Testis (tissue), 3 donors: Measurements from ENCODE around the gene PLOD3. TPM values are rescaled to one million over a fixed set of nuclear protein-coding genes. Genes with fewer than 3 reads are reported as not detected.
A peak's percentile ranks its signal among the peaks of the same experiment; 100 is the strongest.

Source experiments
- DNase-seq: peaks from one replicate; pipeline ENCODE4 v3.0.0-alpha.2; 2019
- H3K27ac ChIP-seq, 2 donors: fragments of 200-600 bp; sonication (generic); one replicate each; pipeline ENCODE4 v1.5.1; 2019
- H3K27me3 ChIP-seq: fragments of 200-600 bp; sonication (generic); one replicate; pipeline ENCODE4 v1.5.1; 2019
- H3K36me3 ChIP-seq: fragments of 200-600 bp; sonication (generic); one replicate; pipeline ENCODE4 v1.5.1; 2017; ENCODE audit warnings: low read depth; ENCODE audit errors: missing control alignments
- H3K4me1 ChIP-seq: fragments of 200-600 bp; sonication (generic); one replicate; pipeline ENCODE4 v1.5.1; 2019
- H3K4me3 ChIP-seq, 2 donors: fragments of 200-600 bp; sonication (generic); one replicate each; pipeline ENCODE4 v1.5.1; 2017 to 2019
- H3K9me3 ChIP-seq: fragments of 200-600 bp; sonication (generic); one replicate; pipeline ENCODE4 v1.5.1; 2017
- POLR2A ChIP-seq: fragments of 450-650 bp; IDR thresholded peaks from one replicate; pipeline ENCODE4 v1.6.1; 2017; ENCODE audit warnings: antibody characterized with exemption, mild to moderate bottlenecking, moderate library complexity
- WGBS, 2 donors: methylation state at CpG; one replicate each; pipeline ENCODE4 v1.1.5; 2018; 5-methylcytosine and 5-hydroxymethylcytosine counted together
- intact Hi-C: fragments of 100-400 bp; cut with DNase I; formaldehyde crosslinking; loops from one replicate; pipeline ENCODE4 v1.15.1; 2023; ENCODE audit warnings: low total_unique reads
- polyA plus RNA-seq: library from polyadenylated mRNA; stranded (reverse); fragments of 350-450 nt; fragmentation: Illumina TruSeq; extraction: RNeasy Lipid Tissue Mini Kit (QIAGEN cat#74804); gene quantifications from one replicate; pipeline ENCODE4 v1.2.3, GENCODE V29; 2014; ENCODE audit warnings: low read depth, low replicate concordance; ENCODE audit not compliant: insufficient read depth
- total RNA-seq, 2 donors: library from RNA; depleted of rRNA; stranded (reverse); fragments of >200 nt; gene quantifications; one replicate each; pipeline ENCODE4 v1.2.3, GENCODE V29; 2016
- TF ChIP-seq, protein P1 (sequence below), 3 experiments: fragments of 450-650 bp in 2 of 3; fragments of 200-600 bp in 1 of 3; sonication (generic) in 1 of 3; IDR thresholded peaks; one replicate each; pipeline ENCODE4 v1.5.1; 2016 to 2019; ENCODE audit warnings: antibody characterized with exemption in 3 of 3, mild to moderate bottlenecking in 2 of 3, moderate library complexity in 1 of 3

PLOD3 gene
- total and polyA plus RNA-seq, 3 donors from 2014 or later = 32.1 to 45.6 (median 36.3) TPM

DNA sequence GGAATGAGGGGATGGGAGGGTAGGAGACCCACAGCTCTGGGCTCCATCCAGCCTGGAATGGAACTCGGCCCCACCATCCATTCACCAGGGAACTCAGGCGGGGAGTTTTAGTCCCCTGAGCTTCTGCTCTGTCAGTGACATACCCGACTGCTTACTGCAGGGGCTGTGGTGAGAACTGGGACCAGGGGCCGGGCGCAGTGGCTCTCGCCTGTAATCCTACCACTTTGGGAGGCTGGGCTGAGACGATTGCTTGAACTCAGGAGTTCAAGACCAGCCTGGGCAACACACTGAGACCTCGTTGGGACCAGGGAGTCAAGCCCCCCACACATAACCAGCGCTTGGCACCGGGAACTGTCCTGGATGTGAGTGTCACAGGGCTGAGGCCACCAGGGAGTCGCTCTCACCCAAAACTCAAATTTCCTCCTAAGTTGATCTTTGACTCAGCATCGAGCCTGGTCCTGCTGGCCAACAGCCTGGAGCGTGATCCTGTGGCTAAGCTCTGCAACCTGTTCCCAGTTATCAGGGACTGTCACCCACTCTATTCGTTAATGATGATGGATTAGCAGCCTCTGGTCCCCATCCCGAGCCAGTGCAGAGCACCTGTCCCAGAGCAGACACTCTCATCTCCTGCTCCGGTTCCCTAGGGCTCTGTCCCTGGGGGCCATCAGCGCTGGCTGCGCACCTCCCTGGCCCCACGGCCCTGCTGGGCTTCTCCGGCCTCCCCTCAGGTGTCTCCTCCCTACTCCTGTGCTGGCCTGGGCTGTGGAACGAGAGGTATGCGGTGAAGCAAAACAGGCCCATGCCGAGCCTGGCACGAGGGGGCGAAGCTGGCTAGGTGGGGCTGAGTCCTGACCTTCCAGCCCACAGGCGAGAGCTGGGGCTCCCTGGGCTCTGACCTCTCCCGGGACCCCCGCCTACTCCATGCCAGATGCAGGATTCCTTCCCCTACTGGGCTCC, 21.1 kb upstream of the PLOD3 start:
- Histone ChIP-seq H3K27me3 (no peaks in the 10 kb centered on the region), H3K4me3 (no peak overlapping the region), H3K4me1 (peaks cover 32% of the 10 kb centered on the region), H3K36me3 (no peaks in the 10 kb centered on the region), H3K27ac (peak overlapping the region; percentile 69 to 70), H3K9me3 (no peaks in the 10 kb centered on the region)
- 64 to 81% methylated on average over 10 to 27 of the region's 28 CpGs for WGBS, 2 donors
- intact Hi-C loops = no loop called here
- DNase-seq = no peak
- TF ChIP-seq, protein P1, sequence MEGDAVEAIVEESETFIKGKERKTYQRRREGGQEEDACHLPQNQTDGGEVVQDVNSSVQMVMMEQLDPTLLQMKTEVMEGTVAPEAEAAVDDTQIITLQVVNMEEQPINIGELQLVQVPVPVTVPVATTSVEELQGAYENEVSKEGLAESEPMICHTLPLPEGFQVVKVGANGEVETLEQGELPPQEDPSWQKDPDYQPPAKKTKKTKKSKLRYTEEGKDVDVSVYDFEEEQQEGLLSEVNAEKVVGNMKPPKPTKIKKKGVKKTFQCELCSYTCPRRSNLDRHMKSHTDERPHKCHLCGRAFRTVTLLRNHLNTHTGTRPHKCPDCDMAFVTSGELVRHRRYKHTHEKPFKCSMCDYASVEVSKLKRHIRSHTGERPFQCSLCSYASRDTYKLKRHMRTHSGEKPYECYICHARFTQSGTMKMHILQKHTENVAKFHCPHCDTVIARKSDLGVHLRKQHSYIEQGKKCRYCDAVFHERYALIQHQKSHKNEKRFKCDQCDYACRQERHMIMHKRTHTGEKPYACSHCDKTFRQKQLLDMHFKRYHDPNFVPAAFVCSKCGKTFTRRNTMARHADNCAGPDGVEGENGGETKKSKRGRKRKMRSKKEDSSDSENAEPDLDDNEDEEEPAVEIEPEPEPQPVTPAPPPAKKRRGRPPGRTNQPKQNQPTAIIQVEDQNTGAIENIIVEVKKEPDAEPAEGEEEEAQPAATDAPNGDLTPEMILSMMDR (IDR thresholded peaks at IDR 0.05) = no peak
- no peak for TF ChIP-seq POLR2A

DNA sequence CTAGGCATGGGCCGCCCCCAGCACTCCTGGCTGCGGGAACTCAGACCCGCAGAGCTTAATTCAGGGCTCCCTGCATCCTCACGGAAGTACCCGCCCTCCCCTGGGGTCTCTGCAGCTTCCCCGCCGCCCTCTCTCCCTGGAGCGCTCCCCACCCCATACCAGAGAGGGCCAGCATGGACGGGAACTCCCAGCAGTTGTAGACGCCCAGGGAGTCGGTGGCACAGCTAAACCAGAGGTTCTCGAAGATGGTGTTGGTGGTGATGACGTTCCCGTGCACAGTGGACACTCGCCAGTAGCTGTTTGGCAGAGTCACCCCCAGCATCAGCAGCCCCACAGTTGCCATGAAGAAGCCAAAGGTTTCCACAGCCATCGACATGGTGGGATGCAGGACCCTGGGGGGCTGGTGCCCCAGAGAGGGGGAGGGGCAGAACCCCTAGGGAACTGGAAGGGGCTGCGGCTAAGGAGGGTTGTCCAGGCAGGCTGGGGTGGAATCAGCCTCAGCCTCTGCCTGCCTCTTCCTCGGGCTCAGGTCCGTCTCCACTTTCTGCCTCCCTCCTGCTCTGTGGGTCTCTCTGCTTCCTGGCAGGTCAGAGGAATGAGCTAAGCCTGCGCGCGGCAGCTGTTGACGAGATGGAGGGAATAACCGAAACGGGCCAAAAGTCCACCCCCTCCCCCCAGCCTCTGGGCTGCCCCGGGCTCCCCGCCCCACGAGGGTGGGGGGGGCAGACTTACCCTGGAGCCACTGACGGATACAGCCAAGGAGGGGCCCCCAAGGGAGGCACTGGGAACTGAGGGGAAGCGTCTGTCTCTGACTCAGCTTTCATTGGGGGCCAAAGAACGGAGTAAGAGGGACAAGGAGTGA, 20.1 kb upstream of the PLOD3 start, which contains the start of gene CLDN15:
Gene CLDN15, minus strand, starts transcription at position 597 of the 862 bp plus-strand sequence. Its CDS starts 221 bp downstream, at position 376.
- WGBS, 2 donors = 58 to 65% methylated on average over 23 to 31 of the region's 31 CpGs
- Histone ChIP-seq H3K4me1 (peaks cover 27% of the 10 kb centered on the region), H3K27ac (peak within 1 kb of the TSS; percentile 69 to 70), H3K4me3 (no peak within 1 kb of the TSS), H3K9me3 (no peaks in the 10 kb centered on the region), H3K36me3 (no peaks in the 10 kb centered on the region), H3K27me3 (no peaks in the 10 kb centered on the region)
- peak; percentile 74 for DNase-seq
- no peak for TF ChIP-seq POLR2A
- TF ChIP-seq, protein P1 (IDR thresholded peaks at IDR 0.05) = no peak
- intact Hi-C loops = no loop called here

DNA sequence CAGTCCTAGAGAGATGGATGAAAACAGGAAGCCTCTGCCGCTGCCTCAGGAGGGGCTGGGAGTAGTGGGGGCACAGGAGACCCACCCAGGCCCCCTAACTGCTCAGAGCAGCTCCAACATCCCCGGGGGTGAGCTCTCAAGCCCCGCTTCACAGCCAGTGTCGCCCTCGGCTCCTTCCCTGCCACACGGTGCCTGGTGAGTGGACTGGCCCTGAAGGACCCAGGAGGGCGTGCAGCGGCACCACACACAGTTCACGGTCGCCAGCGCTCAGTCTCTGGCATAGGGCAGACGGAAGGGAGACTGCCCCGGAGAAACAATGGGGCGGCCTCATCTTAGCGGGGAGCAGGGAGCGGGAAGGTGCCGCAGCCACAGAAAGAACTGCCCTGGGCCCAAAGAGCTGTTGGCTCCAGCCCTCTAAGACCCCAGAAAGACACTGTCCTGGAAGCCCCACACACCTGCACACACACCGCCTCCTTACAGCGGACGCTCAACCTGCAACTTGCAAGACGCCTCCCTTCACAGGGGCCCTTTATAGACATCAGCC, 19.0 kb upstream of the PLOD3 start:
- H3K9me3 ChIP-seq = no peaks in the 10 kb centered on the region
- H3K27ac ChIP-seq = no peak overlapping the region
- DNase-seq = no peak
- peaks cover 27% of the 10 kb centered on the region for H3K4me1 ChIP-seq
- no peak for TF ChIP-seq POLR2A
- TF ChIP-seq, protein P1 (IDR thresholded peaks at IDR 0.05) = no peak
- WGBS, 2 donors = 83% methylated on average over 15 to 21 of the region's 21 CpGs
- H3K27me3 ChIP-seq = no peaks in the 10 kb centered on the region
- intact Hi-C loops = no loop called here
- no peaks in the 10 kb centered on the region for H3K36me3 ChIP-seq
- no peak overlapping the region for H3K4me3 ChIP-seq

DNA sequence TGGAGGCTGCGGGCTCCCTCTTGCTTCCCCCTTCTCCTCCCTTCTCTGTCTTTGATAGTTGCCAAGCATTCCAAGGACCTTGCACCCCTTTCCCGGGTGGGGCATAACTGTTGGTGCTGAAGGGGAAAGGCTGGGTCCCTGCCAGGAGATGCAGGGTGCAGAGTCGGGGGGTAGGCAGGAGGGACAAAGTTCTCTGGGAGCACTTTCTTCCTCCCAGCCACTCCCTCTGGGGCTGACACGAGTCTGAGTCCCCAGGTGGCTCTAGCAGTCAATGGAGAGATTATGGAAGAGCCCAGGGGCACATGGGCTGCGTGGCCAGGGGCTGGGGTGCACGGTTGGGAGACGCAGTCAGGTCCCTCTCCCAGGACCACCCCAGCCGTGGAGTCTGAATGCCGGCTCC, 18.1 kb upstream of the PLOD3 start:
- H3K36me3 ChIP-seq = no peaks in the 10 kb centered on the region
- TF ChIP-seq POLR2A = no peak
- TF ChIP-seq, protein P1 (IDR thresholded peaks at IDR 0.05) = no peak
- 67 to 82% methylated on average over 5 to 9 of the region's 9 CpGs for WGBS, 2 donors

More for the DNA sequence above, 18.1 kb upstream of the PLOD3 start:
- H3K4me3 ChIP-seq = no peak overlapping the region
- intact Hi-C loops = no loop called here
- H3K27ac ChIP-seq = no peak overlapping the region
- H3K9me3 ChIP-seq = no peaks in the 10 kb centered on the region
- peaks cover 21% of the 10 kb centered on the region for H3K4me1 ChIP-seq
- no peaks in the 10 kb centered on the region for H3K27me3 ChIP-seq
- no peak for DNase-seq
